ENCODE measurements around the gene TBCD. TPM values are rescaled to one million over a fixed set of nuclear protein-coding genes. Genes with fewer than 3 reads are reported as not detected.

The TBCD gene
- total RNA-seq, 2 donors from 2014 or later: 55.0 to 55.5 TPM

DNA sequence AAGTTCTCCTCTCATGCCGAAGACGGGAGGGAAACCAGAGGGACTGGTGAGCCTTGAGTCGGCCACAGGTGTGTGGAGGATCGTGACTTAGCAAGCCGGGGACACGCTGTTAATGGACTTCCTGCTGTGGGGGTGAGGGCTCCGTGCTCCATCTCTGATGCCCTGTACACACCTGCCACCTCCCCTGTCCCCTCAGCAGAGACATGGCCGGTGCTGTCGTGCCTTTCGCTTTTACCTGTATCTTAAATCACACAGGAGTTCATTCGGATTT is 163.8 kb downstream of the TBCD start:
- no peak overlapping the region for H3K27ac ChIP-seq
- ATAC-seq (ENCODE audit: insufficient number of reproducible peaks, low FRiP score, low read depth) (no peak), DNase-seq (ENCODE audit: low spot score) (no peak)
- no peaks in the 10 kb centered on the region for H3K9me3 ChIP-seq
- no peaks in the 10 kb centered on the region for H3K36me3 ChIP-seq
- TF ChIP-seq CTCF (IDR thresholded peaks at IDR 0.05): no peak
- H3K4me3 ChIP-seq: no peak overlapping the region
- no peaks in the 10 kb centered on the region for H3K27me3 ChIP-seq (replicated peaks; ENCODE audit: insufficient read depth)
- H3K4me1 ChIP-seq (ENCODE audit: control insufficient read depth in 1 of 2, low read depth in 2 of 2): no peaks in the 10 kb centered on the region

- TF ChIP-seq CTCF (IDR thresholded peaks at IDR 0.05): peak; percentile 23
- ATAC-seq (ENCODE audit: insufficient number of reproducible peaks, low FRiP score, low read depth) (no peak), DNase-seq (ENCODE audit: low spot score) (no peak)
- Histone ChIP-seq H3K36me3 (no peaks in the 10 kb centered on the region), H3K27me3 (replicated peaks; ENCODE audit: insufficient read depth) (no peaks in the 10 kb centered on the region), H3K4me1 (ENCODE audit: control insufficient read depth in 1 of 2, low read depth in 2 of 2) (no peaks in the 10 kb centered on the region), H3K27ac (no peak overlapping the region), H3K9me3 (no peaks in the 10 kb centered on the region), H3K4me3 (no peak overlapping the region)
These were observed 166.0 kb downstream of the TBCD start for GRCh38 chr17:82917699-82918345.

DNA sequence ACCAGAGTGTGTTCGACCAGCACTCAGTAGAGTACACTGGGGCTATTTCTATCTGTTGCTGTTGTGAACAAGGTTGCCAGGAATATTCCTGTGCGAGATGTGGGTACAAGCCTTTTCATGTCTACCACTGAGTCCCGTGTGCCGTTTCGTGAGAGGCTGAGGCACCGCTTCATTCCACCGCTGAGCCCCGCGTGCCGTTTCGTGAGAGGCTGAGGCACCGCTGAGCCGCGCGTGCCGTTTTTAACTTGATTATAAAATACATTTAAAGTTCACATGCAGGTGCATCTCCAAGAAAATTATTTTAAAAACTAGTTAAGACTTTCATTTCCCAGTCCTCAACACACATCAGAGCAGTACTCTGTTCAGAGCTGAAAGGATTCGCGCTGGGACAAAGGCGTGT is 166.6 kb downstream of the TBCD start:
- no peak for DNase-seq (ENCODE audit: low spot score)
- ATAC-seq (ENCODE audit: insufficient number of reproducible peaks, low FRiP score, low read depth): no peak
- Histone ChIP-seq H3K36me3 (no peaks in the 10 kb centered on the region), H3K27ac (no peak overlapping the region), H3K4me1 (ENCODE audit: control insufficient read depth in 1 of 2, low read depth in 2 of 2) (no peaks in the 10 kb centered on the region), H3K4me3 (no peak overlapping the region), H3K27me3 (replicated peaks; ENCODE audit: insufficient read depth) (no peaks in the 10 kb centered on the region), H3K9me3 (no peaks in the 10 kb centered on the region)
- TF ChIP-seq CTCF (IDR thresholded peaks at IDR 0.05): no peak

DNA sequence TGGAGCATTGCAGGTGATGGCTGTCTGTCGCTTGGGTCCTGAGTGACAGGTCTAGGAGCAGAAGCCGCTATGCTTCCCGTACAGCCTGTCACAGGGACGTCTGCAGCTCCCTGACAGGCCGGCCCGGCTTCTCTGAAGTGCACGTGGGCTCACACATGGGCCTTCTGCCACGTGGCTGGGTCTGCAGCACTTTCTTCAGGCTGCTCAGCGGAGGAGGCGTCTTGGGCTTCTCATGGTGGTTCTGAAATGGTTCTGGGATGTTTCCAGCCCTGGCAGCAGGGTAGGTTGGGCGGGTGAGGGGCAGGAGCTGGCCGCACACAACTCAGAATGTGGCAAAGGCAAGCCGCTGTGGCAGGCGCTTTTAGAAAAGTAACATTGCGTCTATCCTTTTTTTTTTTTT is 168.3 kb downstream of the TBCD start:
- Histone ChIP-seq H3K4me3 (no peak overlapping the region), H3K9me3 (no peaks in the 10 kb centered on the region), H3K27ac (no peak overlapping the region), H3K4me1 (ENCODE audit: control insufficient read depth in 1 of 2, low read depth in 2 of 2) (no peaks in the 10 kb centered on the region), H3K36me3 (peaks cover 11% of the 10 kb centered on the region), H3K27me3 (replicated peaks; ENCODE audit: insufficient read depth) (no peaks in the 10 kb centered on the region)
- DNase-seq (ENCODE audit: low spot score): no peak
- no peak for ATAC-seq (ENCODE audit: insufficient number of reproducible peaks, low FRiP score, low read depth)
- no peak for TF ChIP-seq CTCF (IDR thresholded peaks at IDR 0.05)

GRCh38 chr17:82920715-82921114 is 168.8 kb downstream of the TBCD start:
- no peak for ATAC-seq (ENCODE audit: insufficient number of reproducible peaks, low FRiP score, low read depth)
- no peaks in the 10 kb centered on the region for H3K9me3 ChIP-seq
- H3K27me3 ChIP-seq (replicated peaks; ENCODE audit: insufficient read depth): no peaks in the 10 kb centered on the region
- TF ChIP-seq CTCF (IDR thresholded peaks at IDR 0.05): no peak
- peaks cover 14% of the 10 kb centered on the region for H3K36me3 ChIP-seq
- H3K4me1 ChIP-seq (ENCODE audit: control insufficient read depth in 1 of 2, low read depth in 2 of 2): no peaks in the 10 kb centered on the region
- no peak for DNase-seq (ENCODE audit: low spot score)
- H3K27ac ChIP-seq: no peak overlapping the region
- no peak overlapping the region for H3K4me3 ChIP-seq
